K562 (cell line): ENCODE results near the gene BTG2. TPM values are rescaled to one million over a fixed set of nuclear protein-coding genes. Genes with fewer than 3 reads are reported as not detected.

ENCODE experiments used
- ARID2 ChIP-seq: fragments of 450-650 bp; IDR thresholded peaks from 2 replicates; pipeline ENCODE4 v1.6.1; 2017; ENCODE audit warnings: antibody characterized with exemption, mild to moderate bottlenecking
- ASH1L ChIP-seq: fragments of 450-650 bp; IDR thresholded peaks from 2 replicates; pipeline ENCODE4 v1.6.1; 2018; ENCODE audit warnings: borderline replicate concordance, mild to moderate bottlenecking, low read depth; ENCODE audit not compliant: partially characterized antibody
- BHLHE40 ChIP-seq: IDR thresholded peaks from 2 replicates; pipeline ENCODE4 v1.6.1; 2011; ENCODE audit warnings: low read length, improper control_type of control experiment
- CBFA2T3 ChIP-seq: fragments of 450-650 bp; IDR thresholded peaks from 2 replicates; pipeline ENCODE4 v1.6.1; 2017
- ETV6 ChIP-seq, 3 experiments: fragments of 150-350 bp in 1 of 3; sonication (generic) in 1 of 3; formaldehyde crosslinking in 1 of 3; IDR thresholded peaks; 2 replicates each; pipeline versions ENCODE4 v1.6.1 to v1.8.0; 2014 to 2022; ENCODE audit warnings: borderline replicate concordance in 2 of 3, low read depth in 2 of 3, antibody characterized with exemption in 1 of 3, low read length in 1 of 3, mild to moderate bottlenecking in 1 of 3, missing genetic modification reagents in 1 of 3
- HSF4 ChIP-seq: fragments of 250-450 bp; sonication (Bioruptor Pico); IDR thresholded peaks from 2 replicates; pipeline ENCODE4 v2.1.2; 2022; ENCODE audit warnings: mild to moderate bottlenecking, moderate library complexity, borderline replicate concordance
- KDM4B ChIP-seq, 2 experiments: fragments of 450-650 bp in 1 of 2; sonication (generic) in 1 of 2; IDR thresholded peaks; 2 replicates each; pipeline ENCODE4 v1.6.1; 2016 to 2017; ENCODE audit warnings: borderline replicate concordance in 2 of 2, antibody characterized with exemption in 1 of 2, low read depth in 1 of 2, mild to moderate bottlenecking in 1 of 2
- PYGO2 ChIP-seq: fragments of 450-650 bp; IDR thresholded peaks from 2 replicates; pipeline ENCODE4 v1.6.1; 2016; ENCODE audit warnings: mild to moderate bottlenecking, missing genetic modification characterization, moderate library complexity, missing compliant biosample characterization
- RB1 ChIP-seq: fragments of 450-650 bp; IDR thresholded peaks from 2 replicates; pipeline ENCODE4 v1.6.1; 2017; ENCODE audit warnings: low read depth, mild to moderate bottlenecking
- RBM15 ChIP-seq: fragments of 200-400 bp; formaldehyde crosslinking; IDR thresholded peaks from 2 replicates; pipeline ENCODE4 v1.6.1; 2018; ENCODE audit warnings: mild to moderate bottlenecking, low read length, moderate library complexity; ENCODE audit not compliant: insufficient read depth
- RUNX1 ChIP-seq: sonication (generic); IDR thresholded peaks from 2 replicates; pipeline ENCODE4 v1.6.1; 2016; ENCODE audit warnings: antibody characterized with exemption, low read depth
- THRAP3 ChIP-seq: fragments of 450-650 bp; IDR thresholded peaks from 2 replicates; pipeline ENCODE4 v1.6.1; 2016; ENCODE audit warnings: mild to moderate bottlenecking, inconsistent platforms, borderline replicate concordance
- XRCC3 ChIP-seq: fragments of 450-650 bp; IDR thresholded peaks from 2 replicates; pipeline ENCODE4 v1.6.1; 2017; ENCODE audit warnings: mild to moderate bottlenecking, moderate library complexity
- ZNF347 ChIP-seq: fragments of 450-650 bp; formaldehyde crosslinking; IDR thresholded peaks from 2 replicates; pipeline ENCODE4 v1.4.0; 2020; ENCODE audit warnings: low read depth, mild to moderate bottlenecking, moderate library complexity
- polyA plus RNA-seq, 8 experiments: library from polyadenylated mRNA; depleted of rRNA in 4 of 8; stranded (reverse) in 5 of 8; unstranded in 3 of 8; fragments of >200 nt; fragmentation: Nextera tagmentation in 2 of 8; fragmentation: Illumina TruSeq in 1 of 8; extraction: Ambion mirVana in 2 of 8; extraction: Trizol in 1 of 8; gene quantifications; 2 replicates each; pipeline versions ENCODE4 v1.2.1 to v1.2.3, GENCODE V29; 2011 to 2014; ENCODE audit warnings: inconsistent platforms in 1 of 8, missing spikeins in 1 of 8
- total RNA-seq, 7 experiments: library from RNA; depleted of rRNA in 6 of 7; stranded (reverse); fragments of >200 nt in 6 of 7; fragmentation: Illumina TruSeq in 2 of 7; extraction: Trizol in 2 of 7; gene quantifications; 2 replicates each; pipeline versions ENCODE4 v1.2.1 to v1.2.3, GENCODE V29; 2011 to 2021; ENCODE audit warnings: low replicate concordance in 1 of 7
- TF ChIP-seq, protein P1 (sequence below): fragments of 250-450 bp; sonication (Bioruptor Pico); IDR thresholded peaks from 2 replicates; pipeline ENCODE4 v1.5.0; 2020; ENCODE audit warnings: mild to moderate bottlenecking
- TF ChIP-seq, protein P2 (sequence below): fragments of 450-650 bp; formaldehyde crosslinking; IDR thresholded peaks from 2 replicates; pipeline ENCODE4 v1.4.0; 2020; ENCODE audit warnings: mild to moderate bottlenecking, moderate library complexity
- TF ChIP-seq, protein P3 (sequence below): sonication (generic); formaldehyde crosslinking; IDR thresholded peaks from 2 replicates; pipeline ENCODE4 v1.8.0; 2023; ENCODE audit warnings: missing genetic modification reagents, mild to moderate bottlenecking, borderline replicate concordance
- TF ChIP-seq, protein P4 (sequence below): IDR thresholded peaks from 2 replicates; pipeline ENCODE4 v1.6.1; 2016; ENCODE audit warnings: missing genetic modification characterization, missing compliant biosample characterization

BTG2 gene
- total and polyA plus RNA-seq, 9 of the 15 experiments (the other 6 are each of a cell fraction or from before 2014, with no cell fraction given) = 2.3 to 41.9 (median 8.7) TPM

DNA sequence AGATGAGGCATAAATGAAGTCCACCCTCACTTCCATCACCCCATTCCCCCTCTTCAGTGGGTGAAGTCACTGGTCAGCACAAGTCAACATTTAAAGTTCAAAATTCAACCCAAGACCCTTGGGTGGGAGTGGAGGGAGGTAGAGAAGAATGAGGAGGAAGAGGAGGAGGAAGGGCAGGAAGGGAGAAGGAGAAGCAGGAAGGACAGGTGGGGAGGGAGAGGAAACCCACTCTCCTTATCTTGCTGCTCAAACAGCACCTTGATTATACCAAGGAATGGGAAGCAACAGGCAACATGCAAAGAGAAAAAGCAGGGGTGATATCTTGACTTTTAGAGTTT, 4.0 kb upstream of the BTG2 start (continued):
- TF ChIP-seq, protein P1, sequence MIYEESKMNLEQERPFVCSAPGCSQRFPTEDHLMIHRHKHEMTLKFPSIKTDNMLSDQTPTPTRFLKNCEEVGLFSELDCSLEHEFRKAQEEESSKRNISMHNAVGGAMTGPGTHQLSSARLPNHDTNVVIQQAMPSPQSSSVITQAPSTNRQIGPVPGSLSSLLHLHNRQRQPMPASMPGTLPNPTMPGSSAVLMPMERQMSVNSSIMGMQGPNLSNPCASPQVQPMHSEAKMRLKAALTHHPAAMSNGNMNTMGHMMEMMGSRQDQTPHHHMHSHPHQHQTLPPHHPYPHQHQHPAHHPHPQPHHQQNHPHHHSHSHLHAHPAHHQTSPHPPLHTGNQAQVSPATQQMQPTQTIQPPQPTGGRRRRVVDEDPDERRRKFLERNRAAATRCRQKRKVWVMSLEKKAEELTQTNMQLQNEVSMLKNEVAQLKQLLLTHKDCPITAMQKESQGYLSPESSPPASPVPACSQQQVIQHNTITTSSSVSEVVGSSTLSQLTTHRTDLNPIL (CRISPR knock-in tag) = no peak
- TF ChIP-seq RUNX1 (no peak), CBFA2T3 (no peak), BHLHE40 (no peak), PYGO2 (tag) (no peak), ARID2 (no peak), ZNF347 (CRISPR knock-in tag) (no peak), RBM15 (no peak), HSF4 (CRISPR knock-in tag) (no peak), ETV6 (IDR thresholded peaks at IDR 0.05; ENCODE audit: borderline replicate concordance in 1 of 2, low read depth in 2 of 2, low read length in 1 of 2) (0 out of 4 replicates have a peak, but pooled peaks of 1 of the 2 experiments have one; percentile 46), ETV6 (CRISPR knock-in tag; IDR thresholded peaks at IDR 0.05; ENCODE audit: borderline replicate concordance) (no peak), THRAP3 (no peak), KDM4B (IDR thresholded peaks at IDR 0.05; ENCODE audit: borderline replicate concordance in 2 of 2, low read depth in 1 of 2) (no peak), ASH1L (no peak), RB1 (no peak), XRCC3 (no peak)
- TF ChIP-seq, protein P2, sequence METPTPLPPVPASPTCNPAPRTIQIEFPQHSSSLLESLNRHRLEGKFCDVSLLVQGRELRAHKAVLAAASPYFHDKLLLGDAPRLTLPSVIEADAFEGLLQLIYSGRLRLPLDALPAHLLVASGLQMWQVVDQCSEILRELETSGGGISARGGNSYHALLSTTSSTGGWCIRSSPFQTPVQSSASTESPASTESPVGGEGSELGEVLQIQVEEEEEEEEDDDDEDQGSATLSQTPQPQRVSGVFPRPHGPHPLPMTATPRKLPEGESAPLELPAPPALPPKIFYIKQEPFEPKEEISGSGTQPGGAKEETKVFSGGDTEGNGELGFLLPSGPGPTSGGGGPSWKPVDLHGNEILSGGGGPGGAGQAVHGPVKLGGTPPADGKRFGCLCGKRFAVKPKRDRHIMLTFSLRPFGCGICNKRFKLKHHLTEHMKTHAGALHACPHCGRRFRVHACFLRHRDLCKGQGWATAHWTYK (CRISPR knock-in tag) = no peak
- TF ChIP-seq, protein P3, sequence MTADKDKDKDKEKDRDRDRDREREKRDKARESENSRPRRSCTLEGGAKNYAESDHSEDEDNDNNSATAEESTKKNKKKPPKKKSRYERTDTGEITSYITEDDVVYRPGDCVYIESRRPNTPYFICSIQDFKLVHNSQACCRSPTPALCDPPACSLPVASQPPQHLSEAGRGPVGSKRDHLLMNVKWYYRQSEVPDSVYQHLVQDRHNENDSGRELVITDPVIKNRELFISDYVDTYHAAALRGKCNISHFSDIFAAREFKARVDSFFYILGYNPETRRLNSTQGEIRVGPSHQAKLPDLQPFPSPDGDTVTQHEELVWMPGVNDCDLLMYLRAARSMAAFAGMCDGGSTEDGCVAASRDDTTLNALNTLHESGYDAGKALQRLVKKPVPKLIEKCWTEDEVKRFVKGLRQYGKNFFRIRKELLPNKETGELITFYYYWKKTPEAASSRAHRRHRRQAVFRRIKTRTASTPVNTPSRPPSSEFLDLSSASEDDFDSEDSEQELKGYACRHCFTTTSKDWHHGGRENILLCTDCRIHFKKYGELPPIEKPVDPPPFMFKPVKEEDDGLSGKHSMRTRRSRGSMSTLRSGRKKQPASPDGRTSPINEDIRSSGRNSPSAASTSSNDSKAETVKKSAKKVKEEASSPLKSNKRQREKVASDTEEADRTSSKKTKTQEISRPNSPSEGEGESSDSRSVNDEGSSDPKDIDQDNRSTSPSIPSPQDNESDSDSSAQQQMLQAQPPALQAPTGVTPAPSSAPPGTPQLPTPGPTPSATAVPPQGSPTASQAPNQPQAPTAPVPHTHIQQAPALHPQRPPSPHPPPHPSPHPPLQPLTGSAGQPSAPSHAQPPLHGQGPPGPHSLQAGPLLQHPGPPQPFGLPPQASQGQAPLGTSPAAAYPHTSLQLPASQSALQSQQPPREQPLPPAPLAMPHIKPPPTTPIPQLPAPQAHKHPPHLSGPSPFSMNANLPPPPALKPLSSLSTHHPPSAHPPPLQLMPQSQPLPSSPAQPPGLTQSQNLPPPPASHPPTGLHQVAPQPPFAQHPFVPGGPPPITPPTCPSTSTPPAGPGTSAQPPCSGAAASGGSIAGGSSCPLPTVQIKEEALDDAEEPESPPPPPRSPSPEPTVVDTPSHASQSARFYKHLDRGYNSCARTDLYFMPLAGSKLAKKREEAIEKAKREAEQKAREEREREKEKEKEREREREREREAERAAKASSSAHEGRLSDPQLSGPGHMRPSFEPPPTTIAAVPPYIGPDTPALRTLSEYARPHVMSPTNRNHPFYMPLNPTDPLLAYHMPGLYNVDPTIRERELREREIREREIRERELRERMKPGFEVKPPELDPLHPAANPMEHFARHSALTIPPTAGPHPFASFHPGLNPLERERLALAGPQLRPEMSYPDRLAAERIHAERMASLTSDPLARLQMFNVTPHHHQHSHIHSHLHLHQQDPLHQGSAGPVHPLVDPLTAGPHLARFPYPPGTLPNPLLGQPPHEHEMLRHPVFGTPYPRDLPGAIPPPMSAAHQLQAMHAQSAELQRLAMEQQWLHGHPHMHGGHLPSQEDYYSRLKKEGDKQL (CRISPR knock-in tag) = peak; percentile 88; the same call in 1 of the 2 replicates
- TF ChIP-seq, protein P4, sequence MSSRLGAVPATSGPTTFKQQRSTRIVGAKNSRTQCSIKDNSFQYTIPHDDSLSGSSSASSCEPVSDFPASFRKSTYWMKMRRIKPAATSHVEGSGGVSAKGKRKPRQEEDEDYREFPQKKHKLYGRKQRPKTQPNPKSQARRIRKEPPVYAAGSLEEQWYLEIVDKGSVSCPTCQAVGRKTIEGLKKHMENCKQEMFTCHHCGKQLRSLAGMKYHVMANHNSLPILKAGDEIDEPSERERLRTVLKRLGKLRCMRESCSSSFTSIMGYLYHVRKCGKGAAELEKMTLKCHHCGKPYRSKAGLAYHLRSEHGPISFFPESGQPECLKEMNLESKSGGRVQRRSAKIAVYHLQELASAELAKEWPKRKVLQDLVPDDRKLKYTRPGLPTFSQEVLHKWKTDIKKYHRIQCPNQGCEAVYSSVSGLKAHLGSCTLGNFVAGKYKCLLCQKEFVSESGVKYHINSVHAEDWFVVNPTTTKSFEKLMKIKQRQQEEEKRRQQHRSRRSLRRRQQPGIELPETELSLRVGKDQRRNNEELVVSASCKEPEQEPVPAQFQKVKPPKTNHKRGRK (tag) = peak; percentile 73
